Right lobe of liver (tissue), 6 donors: Measurements from ENCODE around the gene NPLOC4. TPM values are rescaled to one million over a fixed set of nuclear protein-coding genes. Genes with fewer than 3 reads are reported as not detected.

Experiments
- ATAC-seq, 4 donors: fragments of 200-7000 bp; cut with Tn5 transposase; one replicate each; pipeline ENCODE4 v1.9.1; 2020; ENCODE audit warnings: mild to moderate bottlenecking in 4 of 4, moderate library complexity in 4 of 4
- DNase-seq, 3 donors: peaks; one replicate each; pipeline ENCODE4 v3.0.0-alpha.2; 2020
- H3K27ac ChIP-seq, 3 donors: fragments of 200-600 bp; one replicate each; pipeline ENCODE4 v1.8.0; 2022
- H3K27me3 ChIP-seq, 2 donors: fragments of 200-600 bp; one replicate each; pipeline ENCODE4 v1.8.0; 2022
- H3K36me3 ChIP-seq, 4 donors: fragments of 200-600 bp; sonication (generic) in 1 of 4; one replicate each; pipeline versions ENCODE4 v1.5.1 to v1.8.0; 2017 to 2022; ENCODE audit warnings: control low read depth in 1 of 4
- H3K4me1 ChIP-seq, 4 donors: fragments of 200-600 bp; sonication (generic) in 1 of 4; one replicate each; pipeline versions ENCODE4 v1.5.1 to v1.8.0; 2017 to 2022; ENCODE audit warnings: control low read depth in 1 of 4
- H3K4me3 ChIP-seq, 3 donors: fragments of 200-600 bp; one replicate each; pipeline ENCODE4 v1.8.0; 2022
- H3K9me3 ChIP-seq, 4 donors: fragments of 200-600 bp; sonication (generic) in 1 of 4; one replicate each; pipeline versions ENCODE4 v1.5.1 to v1.8.0; 2017 to 2022; ENCODE audit warnings: control low read depth in 1 of 4
- POLR2A ChIP-seq: fragments of 450-650 bp; IDR thresholded peaks from one replicate; pipeline ENCODE4 v1.6.1; 2017; ENCODE audit warnings: antibody characterized with exemption, mild to moderate bottlenecking
- WGBS: methylation state at CpG from one replicate; pipeline ENCODE4 v1.1.6; 2018; ENCODE audit warnings: low coverage, low lambda C conversion rate; ENCODE audit not compliant: insufficient coverage; ENCODE audit errors: missing lambda C conversion rate; 5-methylcytosine and 5-hydroxymethylcytosine counted together
- intact Hi-C, 2 donors: fragments of 100-400 bp; cut with DNase I; formaldehyde crosslinking; loops; one replicate each; pipeline versions ENCODE4 v1.11.2 to v1.14.1; 2022
- total RNA-seq, 6 experiments: library from RNA; depleted of rRNA in 2 of 6; stranded (reverse); fragments of >200 nt in 2 of 6; fragmentation: NEBNext Ultra II Directional in 3 of 6; extraction: Animal tissue kit (Norgen Biotek cat#: 25700) in 3 of 6; gene quantifications; one replicate each; pipeline versions ENCODE4 v1.1.0 to v1.2.4, GENCODE V29; 2016 to 2023
- TF ChIP-seq, protein P1 (sequence below), 4 donors: fragments of 200-600 bp in 3 of 4; fragments of 450-650 bp in 1 of 4; IDR thresholded peaks; one replicate each; pipeline versions ENCODE4 v1.5.1 to v1.8.0; 2016 to 2022; ENCODE audit warnings: antibody characterized with exemption in 4 of 4, mild to moderate bottlenecking in 2 of 4
- donor health status: DM: no; HTN: yes; CAD: no.
- donor health status: DM: no; HTN: no; CAD: no.
- donor health status: DM: no; HTN: no; CAD: no.
- donor health status: DM: no; HTN: yes; CAD: no.
- donor health status: DM: no; HTN: yes; CAD: no.

The NPLOC4 gene
- total RNA-seq, 6 experiments from 2014 or later, result 46.5 to 63.2 (median 55.8) TPM

DNA sequence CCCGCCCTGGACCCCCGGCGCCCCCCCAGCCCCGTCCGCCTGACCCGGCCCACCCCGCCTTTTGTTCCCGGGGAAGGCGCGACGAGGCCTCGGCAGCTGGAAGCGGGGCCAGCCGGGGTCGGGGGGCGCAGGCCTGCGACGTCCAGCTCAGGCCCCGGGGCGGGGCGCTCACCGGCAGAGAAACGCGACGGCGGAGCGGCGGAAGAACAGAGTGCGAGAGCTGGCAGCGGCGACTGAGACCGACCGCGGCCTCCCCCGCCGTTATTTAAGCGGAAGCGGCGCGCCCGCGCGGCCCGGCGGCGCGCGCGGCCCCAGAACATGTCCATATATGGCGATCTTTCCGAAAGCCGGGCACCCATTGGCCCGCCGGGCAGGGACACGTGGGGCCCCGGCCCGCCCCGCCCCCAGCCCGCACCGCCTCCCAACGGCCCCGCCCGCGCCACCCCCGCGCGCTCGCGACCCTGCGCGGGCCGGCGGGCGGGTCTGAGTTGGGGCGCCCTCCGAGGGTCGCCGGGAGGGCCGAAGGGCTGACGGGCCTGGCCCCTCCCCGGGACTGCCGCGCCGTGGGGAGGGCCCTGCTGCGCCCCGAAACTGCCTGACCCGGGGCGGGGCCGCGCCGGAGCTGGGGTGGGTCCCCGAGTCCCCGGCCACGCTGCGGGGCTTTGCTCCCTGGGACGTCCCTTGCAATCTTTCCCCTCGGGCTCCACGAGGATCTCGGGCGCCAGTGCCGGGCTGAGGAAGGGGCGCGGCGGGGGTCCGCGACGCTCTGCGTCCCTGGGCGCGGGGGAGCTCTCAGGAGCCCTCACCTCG is 124.1 kb downstream of the NPLOC4 start, which contains the start of gene ACTG1:
ACTG1 (minus strand) TSS at position 238 of the 810 bp plus-strand sequence. CDS start 445 bp downstream, outside the sequence.
- TF ChIP-seq, protein P1, sequence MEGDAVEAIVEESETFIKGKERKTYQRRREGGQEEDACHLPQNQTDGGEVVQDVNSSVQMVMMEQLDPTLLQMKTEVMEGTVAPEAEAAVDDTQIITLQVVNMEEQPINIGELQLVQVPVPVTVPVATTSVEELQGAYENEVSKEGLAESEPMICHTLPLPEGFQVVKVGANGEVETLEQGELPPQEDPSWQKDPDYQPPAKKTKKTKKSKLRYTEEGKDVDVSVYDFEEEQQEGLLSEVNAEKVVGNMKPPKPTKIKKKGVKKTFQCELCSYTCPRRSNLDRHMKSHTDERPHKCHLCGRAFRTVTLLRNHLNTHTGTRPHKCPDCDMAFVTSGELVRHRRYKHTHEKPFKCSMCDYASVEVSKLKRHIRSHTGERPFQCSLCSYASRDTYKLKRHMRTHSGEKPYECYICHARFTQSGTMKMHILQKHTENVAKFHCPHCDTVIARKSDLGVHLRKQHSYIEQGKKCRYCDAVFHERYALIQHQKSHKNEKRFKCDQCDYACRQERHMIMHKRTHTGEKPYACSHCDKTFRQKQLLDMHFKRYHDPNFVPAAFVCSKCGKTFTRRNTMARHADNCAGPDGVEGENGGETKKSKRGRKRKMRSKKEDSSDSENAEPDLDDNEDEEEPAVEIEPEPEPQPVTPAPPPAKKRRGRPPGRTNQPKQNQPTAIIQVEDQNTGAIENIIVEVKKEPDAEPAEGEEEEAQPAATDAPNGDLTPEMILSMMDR (IDR thresholded peaks at IDR 0.05), result no peak
- peak; percentile 98 for TF ChIP-seq POLR2A
- peaks cover 12 to 21% (median 20%) of the 10 kb centered on the region in 4 donors for H3K36me3 ChIP-seq
- peak within 1 kb of the TSS; percentile 93 to 96 (median 95) for H3K4me3 ChIP-seq
- ATAC-seq, result peak; percentile 53 to 80 (median 74)
- H3K27me3 ChIP-seq, result no peaks in the 10 kb centered on the region
- peak; percentile 94 to 95 (median 95) for DNase-seq
- intact Hi-C loops, result no loop called here
- H3K9me3 ChIP-seq, result no peaks in the 10 kb centered on the region
- peaks cover 0 to 41% (median 4%) of the 10 kb centered on the region in 4 donors for H3K4me1 ChIP-seq
- peak within 1 kb of the TSS; percentile 99 to 100 (median 99) for H3K27ac ChIP-seq
- no CpG with 5 or more reads among the region's 111 CpGs for WGBS

DNA sequence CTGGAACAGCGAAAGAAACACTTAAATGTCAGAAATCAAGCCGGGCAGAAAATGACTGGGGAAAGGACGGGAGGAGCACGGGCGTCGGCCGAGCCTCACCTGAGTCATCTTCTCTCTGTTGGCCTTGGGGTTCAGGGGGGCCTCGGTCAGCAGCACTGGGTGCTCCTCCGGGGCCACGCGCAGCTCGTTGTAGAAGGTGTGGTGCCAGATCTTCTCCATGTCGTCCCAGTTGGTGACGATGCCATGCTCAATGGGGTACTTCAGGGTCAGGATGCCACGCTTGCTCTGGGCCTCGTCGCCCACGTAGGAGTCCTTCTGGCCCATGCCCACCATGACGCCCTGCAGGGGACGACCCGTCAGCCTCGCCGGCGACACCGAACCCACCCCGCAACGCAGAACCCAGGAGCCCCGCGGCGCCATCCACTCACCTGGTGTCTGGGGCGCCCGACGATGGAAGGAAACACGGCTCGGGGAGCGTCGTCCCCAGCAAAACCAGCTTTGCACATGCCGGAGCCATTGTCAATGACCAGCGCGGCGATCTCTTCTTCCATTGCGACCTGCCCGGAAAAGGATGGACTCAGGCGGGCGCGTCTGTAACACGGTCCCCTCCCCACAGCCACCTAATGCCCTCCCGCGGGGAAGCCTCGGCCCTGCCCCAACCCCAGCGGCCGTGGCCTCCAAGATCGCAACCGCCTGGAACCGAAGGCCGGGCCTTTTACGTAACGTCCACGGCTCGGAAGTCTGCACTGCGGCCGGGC is 124.9 kb downstream of the NPLOC4 start:
- intact Hi-C loops, result no loop called here
- Histone ChIP-seq H3K9me3 (no peaks in the 10 kb centered on the region), H3K27ac (peak overlapping the region; percentile 88 to 99 (median 92)), H3K4me3 (peak overlapping the region; percentile 91 to 95 (median 93)), H3K4me1 (peaks cover 0 to 41% (median 4%) of the 10 kb centered on the region in 4 donors), H3K36me3 (peaks cover 12 to 21% (median 20%) of the 10 kb centered on the region in 4 donors), H3K27me3 (no peaks in the 10 kb centered on the region)
- DNase-seq, result peak; percentile 42 to 71 (median 55)
- peak in 2 of 4 donors; percentile 4 to 10 for ATAC-seq
- under 1% methylated on average over 23 of the region's 62 CpGs for WGBS
- TF ChIP-seq, protein P1 (IDR thresholded peaks at IDR 0.05), result no peak
- no peak for TF ChIP-seq POLR2A

DNA sequence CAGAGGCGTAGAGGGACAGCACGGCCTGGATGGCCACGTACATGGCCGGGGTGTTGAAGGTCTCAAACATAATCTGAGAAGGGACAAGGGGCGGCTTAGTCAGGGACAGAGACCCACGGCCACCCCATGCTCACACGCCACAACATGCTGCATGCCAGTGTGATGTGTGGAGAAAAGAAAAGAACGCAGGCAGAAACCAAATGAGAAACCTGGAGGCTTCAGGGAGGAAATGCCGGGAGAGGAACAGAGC is 125.4 kb downstream of the NPLOC4 start:
- intact Hi-C loops, result no loop called here
- Histone ChIP-seq H3K4me3 (peak overlapping the region; percentile 91 to 95 (median 93)), H3K9me3 (no peaks in the 10 kb centered on the region), H3K27me3 (no peaks in the 10 kb centered on the region), H3K36me3 (peaks cover 12 to 21% (median 20%) of the 10 kb centered on the region in 4 donors), H3K27ac (peak overlapping the region; percentile 88 to 99 (median 92)), H3K4me1 (peaks cover 0 to 41% (median 4%) of the 10 kb centered on the region in 4 donors)
- ATAC-seq (no peak), DNase-seq (no peak)
- no peak for TF ChIP-seq POLR2A
- TF ChIP-seq, protein P1 (IDR thresholded peaks at IDR 0.05), result no peak
- 1% methylated on average over 9 of the region's 9 CpGs for WGBS

DNA sequence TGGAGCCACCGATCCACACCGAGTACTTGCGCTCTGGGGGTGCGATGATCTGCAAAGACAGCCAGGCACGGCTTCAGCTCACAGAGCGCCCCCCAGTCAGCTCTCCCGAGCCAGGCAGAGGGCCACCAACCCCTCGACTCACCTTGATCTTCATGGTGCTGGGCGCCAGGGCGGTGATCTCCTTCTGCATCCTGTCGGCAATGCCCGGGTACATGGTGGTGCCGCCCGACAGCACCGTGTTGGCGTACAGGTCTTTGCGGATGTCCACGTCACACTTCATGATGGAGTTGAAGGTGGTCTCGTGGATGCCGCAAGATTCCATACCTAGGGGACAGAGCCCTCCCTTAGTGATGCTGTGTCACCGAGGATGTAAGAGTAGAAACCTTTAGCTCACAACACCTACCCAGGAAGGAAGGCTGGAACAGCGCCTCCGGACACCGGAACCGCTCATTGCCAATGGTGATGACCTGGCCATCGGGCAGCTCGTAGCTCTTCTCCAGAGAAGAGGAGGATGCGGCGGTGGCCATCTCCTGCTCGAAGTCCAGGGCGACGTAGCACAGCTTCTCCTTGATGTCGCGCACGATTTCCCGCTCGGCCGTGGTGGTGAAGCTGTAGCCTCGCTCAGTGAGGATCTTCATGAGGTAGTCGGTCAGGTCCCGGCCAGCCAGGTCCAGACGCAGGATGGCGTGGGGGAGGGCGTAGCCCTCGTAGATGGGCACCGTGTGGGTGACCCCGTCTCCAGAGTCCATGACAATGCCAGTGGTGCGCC is 125.9 kb downstream of the NPLOC4 start:
- H3K27me3 ChIP-seq, result no peaks in the 10 kb centered on the region
- peak overlapping the region; percentile 88 to 99 (median 92) for H3K27ac ChIP-seq
- ATAC-seq (no peak), DNase-seq (peak in 2 of 3 donors; percentile 47 to 65)
- peaks cover 12 to 21% (median 20%) of the 10 kb centered on the region in 4 donors for H3K36me3 ChIP-seq
- TF ChIP-seq, protein P1 (IDR thresholded peaks at IDR 0.05), result no peak
- TF ChIP-seq POLR2A, result no peak
- WGBS, result 1% methylated on average over 18 of the region's 48 CpGs
- intact Hi-C loops, result no loop called here
- peak overlapping the region; percentile 91 to 95 (median 93) for H3K4me3 ChIP-seq
- no peaks in the 10 kb centered on the region for H3K9me3 ChIP-seq
- peaks cover 0 to 41% (median 4%) of the 10 kb centered on the region in 4 donors for H3K4me1 ChIP-seq
